GM12878 (cell line): Measurements from ENCODE around the gene E2F1. TPM values are rescaled to one million over a fixed set of nuclear protein-coding genes. Genes with fewer than 3 reads are reported as not detected.

Source experiments
- ATAC-seq: fragments of 200-7000 bp; cut with Tn5 transposase; 3 replicates; pipeline ENCODE4 v1.9.1; 2020; ENCODE audit warnings: mild to moderate bottlenecking, moderate library complexity
- BruUV-seq: library from RNA; stranded (reverse); fragments of 400-500 nt; replicated peaks from 2 replicates; lab custom pipeline; 2021; lab: Mats Ljungman, UMichigan
- CTCF ChIA-PET: fragments of 300-600 bp; sonication (Branson Sonifier 250); formaldehyde crosslinking; extraction: SDS; loops from one replicate; lab custom pipeline; 2021; ENCODE audit warnings: inconsistent platforms; lab: Yijun Ruan, JAX
- POLR2A ChIA-PET: fragments of 350-600 bp; formaldehyde crosslinking; extraction: SDS; loops from one replicate; lab custom pipeline; 2021; ENCODE audit warnings: inconsistent platforms; lab: Charles Lee
- RAD21 ChIA-PET: fragments of 300-600 bp; sonication (Branson Sonifier 250); formaldehyde crosslinking; loops from one replicate; lab custom pipeline; 2023; ENCODE audit warnings: antibody characterized with exemption; ENCODE audit not compliant: unreplicated experiment; lab: Charles Lee
- SMC1A ChIA-PET: fragments of 300-600 bp; sonication (Branson Sonifier 250); formaldehyde crosslinking; loops from one replicate; lab custom pipeline; 2023; ENCODE audit not compliant: unreplicated experiment, uncharacterized antibody; lab: Charles Lee
- DNase-seq: peaks from one replicate; pipeline ENCODE4 v3.0.0-alpha.2; 2011; ENCODE audit warnings: low read depth, low spot score
- FAIRE-seq: peaks from 3 replicates; lab custom pipeline; 2011; peaks lifted over from hg19 to GRCh38; lab: Jason Lieb, UNC
- H2AFZ ChIP-seq: 2 replicates; pipeline ENCODE4 v1.6.0; 2011; ENCODE audit warnings: low read depth, low read length, control low read depth; ENCODE audit not compliant: control insufficient read depth
- H3K27ac ChIP-seq: 2 replicates; pipeline ENCODE4 v1.5.1; 2011; ENCODE audit warnings: control low read depth; ENCODE audit not compliant: control insufficient read depth, insufficient read depth
- H3K27me3 ChIP-seq, 2 experiments: replicated peaks in 1 of 2; 2 replicates each; pipeline versions ENCODE4 v1.6.0 to v1.6.1; 2011; ENCODE audit warnings: low read length in 1 of 2; ENCODE audit not compliant: control insufficient read depth in 2 of 2, insufficient read depth in 2 of 2
- H3K36me3 ChIP-seq, 2 experiments: 2 replicates each; pipeline ENCODE4 v1.5.1; 2011; ENCODE audit warnings: low read length in 1 of 2; ENCODE audit not compliant: control insufficient read depth in 2 of 2, insufficient read depth in 2 of 2
- H3K4me1 ChIP-seq: 2 replicates; pipeline ENCODE4 v1.6.1; 2011; ENCODE audit warnings: mild to moderate bottlenecking, low read length, moderate library complexity, mixed read lengths; ENCODE audit not compliant: control insufficient read depth, insufficient read depth
- H3K4me2 ChIP-seq: 2 replicates; pipeline ENCODE4 v1.6.0; 2011; ENCODE audit warnings: control low read depth; ENCODE audit not compliant: control insufficient read depth, insufficient read depth
- H3K4me3 ChIP-seq: fragments of 200-600 bp; sonication (generic); 2 replicates; pipeline ENCODE4 v1.5.1; 2016
- H3K79me2 ChIP-seq: 2 replicates; pipeline ENCODE4 v1.6.0; 2011; ENCODE audit warnings: low read length; ENCODE audit not compliant: control insufficient read depth, insufficient read depth
- H3K9ac ChIP-seq: 2 replicates; pipeline ENCODE4 v1.8.0; 2011; ENCODE audit warnings: low read length, control low read depth, mixed read lengths; ENCODE audit not compliant: control insufficient read depth, insufficient read depth
- H3K9me3 ChIP-seq: replicated peaks from 3 replicates; pipeline ENCODE4 v1.5.1; 2011; ENCODE audit warnings: mild to moderate bottlenecking, low read length; ENCODE audit not compliant: control insufficient read depth, insufficient read depth
- H4K20me1 ChIP-seq: 2 replicates; pipeline ENCODE4 v1.6.0; 2011; ENCODE audit not compliant: control insufficient read depth, insufficient read depth
- BACH1 ChIP-seq: fragments of 450-650 bp; IDR thresholded peaks from 2 replicates; pipeline ENCODE4 v1.6.1; 2017; ENCODE audit warnings: mild to moderate bottlenecking, borderline replicate concordance
- BRCA1 ChIP-seq: IDR thresholded peaks from 2 replicates; pipeline ENCODE4 v1.6.1; 2011; ENCODE audit warnings: low read depth, low read length, improper control_type of control experiment
- CREM ChIP-seq: IDR thresholded peaks from 2 replicates; pipeline ENCODE4 v1.6.1; 2014; ENCODE audit warnings: antibody characterized with exemption, low read depth
- DPF2 ChIP-seq: fragments of 450-650 bp; IDR thresholded peaks from 2 replicates; pipeline ENCODE4 v1.6.1; 2017; ENCODE audit warnings: mild to moderate bottlenecking
- FOXM1 ChIP-seq: IDR thresholded peaks from 2 replicates; pipeline ENCODE4 v1.6.1; 2012; ENCODE audit warnings: low read depth, mild to moderate bottlenecking, inconsistent platforms, low read length, moderate library complexity
- KLF5 ChIP-seq: fragments of 450-650 bp; IDR thresholded peaks from 2 replicates; pipeline ENCODE4 v1.6.1; 2014; ENCODE audit warnings: mild to moderate bottlenecking; ENCODE audit not compliant: partially characterized antibody
- MEF2B ChIP-seq: fragments of 450-650 bp; IDR thresholded peaks from 2 replicates; pipeline ENCODE4 v1.6.1; 2018; ENCODE audit warnings: mild to moderate bottlenecking, moderate library complexity; ENCODE audit not compliant: partially characterized antibody, poor library complexity, severe bottlenecking
- NRF1 ChIP-seq: conservative IDR thresholded peaks from 2 replicates; pipeline ENCODE4 v1.6.1; 2011; ENCODE audit warnings: mild to moderate bottlenecking, low read depth, low read length, improper control_type of control experiment
- TARDBP ChIP-seq: IDR thresholded peaks from 2 replicates; pipeline ENCODE4 v1.6.1; 2016; ENCODE audit warnings: borderline replicate concordance
- TBL1XR1 ChIP-seq: IDR thresholded peaks from 2 replicates; pipeline ENCODE4 v1.6.1; 2012; ENCODE audit warnings: low read depth, low read length, improper control_type of control experiment
- WGBS: methylation state at CpG from one replicate; pipeline ENCODE4 v1.1.6; 2016; ENCODE audit warnings: low lambda C conversion rate; ENCODE audit not compliant: insufficient replicate concordance, insufficient coverage; ENCODE audit errors: missing lambda C conversion rate; 5-methylcytosine and 5-hydroxymethylcytosine counted together
- in situ Hi-C: fragments of 300-500 bp; cut with MboI; formaldehyde crosslinking; loops from 9 replicates; pipeline ENCODE4 v1.14.3; 2018; ENCODE audit warnings: mixed read lengths
- intact Hi-C: fragments of 100-400 bp; cut with micrococcal nuclease; formaldehyde crosslinking; loops from one replicate; pipeline ENCODE4 v1.14.2; 2022; ENCODE audit not compliant: unreplicated experiment
- polyA plus RNA-seq, 11 experiments: library from polyadenylated mRNA; depleted of rRNA in 4 of 11; unstranded in 6 of 11; stranded (reverse) in 5 of 11; fragments of >200 nt; fragmentation: Nextera tagmentation in 4 of 11; fragmentation: Illumina TruSeq in 1 of 11; extraction: Ambion mirVana in 4 of 11; extraction: Trizol in 1 of 11; gene quantifications; 1 replicate in 1 of 11; 2 replicates in 10 of 11; pipeline versions ENCODE4 v1.2.1 to v1.2.3, GENCODE V29; 2011 to 2016; ENCODE audit warnings: inconsistent platforms in 2 of 11, missing spikeins in 2 of 11, low read depth in 1 of 11
- total RNA-seq, 4 experiments: library from RNA; depleted of rRNA in 3 of 4; stranded (reverse); fragments of >200 nt in 3 of 4; fragmentation: Illumina TruSeq in 1 of 4; extraction: Trizol in 1 of 4; gene quantifications; 2 replicates each; pipeline versions ENCODE4 v1.2.1 to v1.2.3, GENCODE V29; 2013 to 2021
- TF ChIP-seq, protein P1 (sequence below): fragments of 450-650 bp; IDR thresholded peaks from 2 replicates; pipeline ENCODE4 v1.6.1; 2018; ENCODE audit warnings: borderline replicate concordance, mild to moderate bottlenecking; ENCODE audit not compliant: partially characterized antibody
- TF ChIP-seq, protein P2 (sequence below): fragments of 450-650 bp; IDR thresholded peaks from 2 replicates; pipeline ENCODE4 v1.6.1; 2017; ENCODE audit warnings: mild to moderate bottlenecking, moderate library complexity

Gene E2F1
- total and polyA plus RNA-seq, 10 of the 15 experiments (the other 5 are each of a cell fraction or from before 2014, with no cell fraction given), result 0.29 to 50.2 (median 19.7) TPM

DNA sequence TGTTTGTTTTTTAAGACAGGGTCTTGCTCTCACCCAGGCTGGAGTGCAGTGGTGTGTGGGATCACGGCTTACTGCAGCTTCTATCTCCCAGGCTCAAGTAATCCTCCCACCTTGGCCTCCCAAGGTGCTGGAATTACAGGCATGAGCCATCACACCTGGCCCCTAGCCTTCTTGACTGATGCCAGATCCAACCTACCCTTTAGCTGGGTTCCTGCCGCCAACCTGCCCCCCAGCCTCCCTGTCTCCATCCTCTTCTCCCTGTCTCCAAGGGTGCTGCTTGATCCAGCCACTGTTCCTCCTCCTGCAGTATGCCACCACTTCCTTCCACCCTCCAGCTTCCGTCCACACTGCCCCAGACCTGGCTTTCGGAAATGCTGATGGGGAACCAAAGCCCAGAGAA is 27.3 kb downstream of the E2F1 start:
- no peak overlapping the region for H3K4me2 ChIP-seq
- no peak overlapping the region for H3K9ac ChIP-seq
- TF ChIP-seq CREM, result no peak
- no peak overlapping the region for H2AFZ ChIP-seq
- FAIRE-seq (no peak), ATAC-seq (no peak), DNase-seq (no peak)
- ChIA-PET POLR2A (no interaction called here), SMC1A (no interaction called here), RAD21 (no interaction called here), CTCF (interaction anchor here (0.9 kb wide), 1 partner anchor 8 kb away, joined by 3 read pairs; no protein-coding TSS in a partner anchor)
- H3K9me3 ChIP-seq, result no peaks in the 10 kb centered on the region
- in situ Hi-C loops (no loop called here), intact Hi-C loops (no loop called here)
- no peak overlapping the region for H3K27ac ChIP-seq
- H3K79me2 ChIP-seq, result no peaks in the 10 kb centered on the region
- no TSS peak for BruUV-seq
- no peaks in the 10 kb centered on the region for H4K20me1 ChIP-seq
- H3K27me3 ChIP-seq, result peaks cover 0 to 2% of the 10 kb centered on the region in 2 experiments; a peak in 1 of 4 replicates
- no peak overlapping the region for H3K4me3 ChIP-seq
- WGBS, result 93% methylated on average over 4 of the region's 4 CpGs
- H3K4me1 ChIP-seq, result peaks cover 8% of the 10 kb centered on the region
- H3K36me3 ChIP-seq, result no peaks in the 10 kb centered on the region

DNA sequence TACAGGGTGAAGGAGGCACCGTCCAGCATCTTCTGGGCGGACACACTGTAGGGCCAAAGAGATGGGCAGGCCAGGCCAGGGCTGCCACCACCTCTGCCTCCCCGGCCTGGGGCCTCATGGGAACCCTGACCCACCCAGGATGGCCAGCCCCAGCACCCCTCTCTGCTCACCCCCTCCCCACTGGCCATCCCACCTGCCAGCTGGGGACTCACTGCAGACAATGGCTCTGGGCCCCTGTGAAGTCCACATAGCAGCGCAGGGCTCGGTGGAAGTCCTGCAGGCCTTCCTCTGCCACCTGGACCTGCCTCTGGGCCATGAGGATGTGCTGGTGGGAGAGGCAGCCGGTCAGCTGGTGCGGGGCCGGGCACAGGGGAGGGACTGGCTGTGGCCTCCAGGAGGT is 27.7 kb downstream of the E2F1 start:
- SMC1A ChIA-PET, result no interaction called here
- in situ Hi-C loops, result no loop called here
- BruUV-seq, result no TSS peak
- TF ChIP-seq NRF1, result no peak
- no peak for TF ChIP-seq DPF2
- no peak for TF ChIP-seq MEF2B
- TF ChIP-seq TBL1XR1, result no peak
- TF ChIP-seq BACH1, result no peak
- TF ChIP-seq KLF5, result no peak
- no peak for TF ChIP-seq BRCA1
- TF ChIP-seq, protein P1, sequence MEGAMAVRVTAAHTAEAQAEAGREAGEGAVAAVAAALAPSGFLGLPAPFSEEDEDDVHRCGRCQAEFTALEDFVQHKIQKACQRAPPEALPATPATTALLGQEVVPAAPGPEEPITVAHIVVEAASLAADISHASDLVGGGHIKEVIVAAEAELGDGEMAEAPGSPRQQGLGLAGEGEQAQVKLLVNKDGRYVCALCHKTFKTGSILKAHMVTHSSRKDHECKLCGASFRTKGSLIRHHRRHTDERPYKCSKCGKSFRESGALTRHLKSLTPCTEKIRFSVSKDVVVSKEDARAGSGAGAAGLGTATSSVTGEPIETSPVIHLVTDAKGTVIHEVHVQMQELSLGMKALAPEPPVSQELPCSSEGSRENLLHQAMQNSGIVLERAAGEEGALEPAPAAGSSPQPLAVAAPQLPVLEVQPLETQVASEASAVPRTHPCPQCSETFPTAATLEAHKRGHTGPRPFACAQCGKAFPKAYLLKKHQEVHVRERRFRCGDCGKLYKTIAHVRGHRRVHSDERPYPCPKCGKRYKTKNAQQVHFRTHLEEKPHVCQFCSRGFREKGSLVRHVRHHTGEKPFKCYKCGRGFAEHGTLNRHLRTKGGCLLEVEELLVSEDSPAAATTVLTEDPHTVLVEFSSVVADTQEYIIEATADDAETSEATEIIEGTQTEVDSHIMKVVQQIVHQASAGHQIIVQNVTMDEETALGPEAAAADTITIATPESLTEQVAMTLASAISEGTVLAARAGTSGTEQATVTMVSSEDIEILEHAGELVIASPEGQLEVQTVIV, result no peak
- TF ChIP-seq, protein P2, sequence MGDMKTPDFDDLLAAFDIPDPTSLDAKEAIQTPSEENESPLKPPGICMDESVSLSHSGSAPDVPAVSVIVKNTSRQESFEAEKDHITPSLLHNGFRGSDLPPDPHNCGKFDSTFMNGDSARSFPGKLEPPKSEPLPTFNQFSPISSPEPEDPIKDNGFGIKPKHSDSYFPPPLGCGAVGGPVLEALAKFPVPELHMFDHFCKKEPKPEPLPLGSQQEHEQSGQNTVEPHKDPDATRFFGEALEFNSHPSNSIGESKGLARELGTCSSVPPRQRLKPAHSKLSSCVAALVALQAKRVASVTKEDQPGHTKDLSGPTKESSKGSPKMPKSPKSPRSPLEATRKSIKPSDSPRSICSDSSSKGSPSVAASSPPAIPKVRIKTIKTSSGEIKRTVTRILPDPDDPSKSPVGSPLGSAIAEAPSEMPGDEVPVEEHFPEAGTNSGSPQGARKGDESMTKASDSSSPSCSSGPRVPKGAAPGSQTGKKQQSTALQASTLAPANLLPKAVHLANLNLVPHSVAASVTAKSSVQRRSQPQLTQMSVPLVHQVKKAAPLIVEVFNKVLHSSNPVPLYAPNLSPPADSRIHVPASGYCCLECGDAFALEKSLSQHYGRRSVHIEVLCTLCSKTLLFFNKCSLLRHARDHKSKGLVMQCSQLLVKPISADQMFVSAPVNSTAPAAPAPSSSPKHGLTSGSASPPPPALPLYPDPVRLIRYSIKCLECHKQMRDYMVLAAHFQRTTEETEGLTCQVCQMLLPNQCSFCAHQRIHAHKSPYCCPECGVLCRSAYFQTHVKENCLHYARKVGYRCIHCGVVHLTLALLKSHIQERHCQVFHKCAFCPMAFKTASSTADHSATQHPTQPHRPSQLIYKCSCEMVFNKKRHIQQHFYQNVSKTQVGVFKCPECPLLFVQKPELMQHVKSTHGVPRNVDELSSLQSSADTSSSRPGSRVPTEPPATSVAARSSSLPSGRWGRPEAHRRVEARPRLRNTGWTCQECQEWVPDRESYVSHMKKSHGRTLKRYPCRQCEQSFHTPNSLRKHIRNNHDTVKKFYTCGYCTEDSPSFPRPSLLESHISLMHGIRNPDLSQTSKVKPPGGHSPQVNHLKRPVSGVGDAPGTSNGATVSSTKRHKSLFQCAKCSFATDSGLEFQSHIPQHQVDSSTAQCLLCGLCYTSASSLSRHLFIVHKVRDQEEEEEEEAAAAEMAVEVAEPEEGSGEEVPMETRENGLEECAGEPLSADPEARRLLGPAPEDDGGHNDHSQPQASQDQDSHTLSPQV, result no peak
- no peak for TF ChIP-seq TARDBP
- no peak for TF ChIP-seq FOXM1

More for the DNA sequence above, 27.7 kb downstream of the E2F1 start:
- Histone ChIP-seq H2AFZ (no peak overlapping the region), H3K4me3 (no peak overlapping the region), H3K27me3 (peaks cover 0 to 2% of the 10 kb centered on the region in 2 experiments; a peak in 1 of 4 replicates), H4K20me1 (no peaks in the 10 kb centered on the region), H3K79me2 (no peaks in the 10 kb centered on the region), H3K9me3 (no peaks in the 10 kb centered on the region), H3K9ac (no peak overlapping the region), H3K4me1 (peaks cover 7% of the 10 kb centered on the region), H3K4me2 (no peak overlapping the region), H3K36me3 (no peaks in the 10 kb centered on the region), H3K27ac (no peak overlapping the region)
- POLR2A ChIA-PET, result interaction anchor here (0.5 kb wide), 1 partner anchor 83 kb away, joined by 4 read pairs; no protein-coding TSS in a partner anchor
- intact Hi-C loops, result no loop called here
- DNase-seq (no peak), FAIRE-seq (no peak), ATAC-seq (no peak)
- CTCF ChIA-PET, result interaction anchor here (0.9 kb wide), 1 partner anchor 9 kb away, joined by 3 read pairs; no protein-coding TSS in a partner anchor
- WGBS, result 88% methylated on average over 8 of the region's 8 CpGs
- RAD21 ChIA-PET, result no interaction called here
